ENCODE data around the gene LRCH3.

The LRCH3 gene

DNA sequence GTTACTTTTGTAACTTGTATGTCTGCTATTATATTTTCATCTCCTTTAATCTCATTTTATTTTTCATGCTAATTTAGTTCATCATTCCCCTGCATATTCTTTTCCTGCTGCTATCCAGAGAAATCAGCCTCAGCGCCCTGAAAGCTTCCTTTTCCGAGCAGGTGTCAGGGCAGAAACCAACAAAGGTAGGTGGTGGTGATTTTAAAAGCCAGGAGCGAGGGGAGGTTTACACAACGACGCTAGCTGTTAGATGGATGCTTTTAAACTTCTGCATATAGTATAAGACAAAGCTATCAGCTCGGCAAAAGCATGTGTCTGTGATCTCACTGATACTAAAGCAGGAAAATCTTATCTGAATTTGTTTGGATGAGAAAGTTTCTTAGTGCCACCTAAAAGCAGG, 75.0 kb downstream of the LRCH3 start:
- TF ChIP-seq, protein P1, sequence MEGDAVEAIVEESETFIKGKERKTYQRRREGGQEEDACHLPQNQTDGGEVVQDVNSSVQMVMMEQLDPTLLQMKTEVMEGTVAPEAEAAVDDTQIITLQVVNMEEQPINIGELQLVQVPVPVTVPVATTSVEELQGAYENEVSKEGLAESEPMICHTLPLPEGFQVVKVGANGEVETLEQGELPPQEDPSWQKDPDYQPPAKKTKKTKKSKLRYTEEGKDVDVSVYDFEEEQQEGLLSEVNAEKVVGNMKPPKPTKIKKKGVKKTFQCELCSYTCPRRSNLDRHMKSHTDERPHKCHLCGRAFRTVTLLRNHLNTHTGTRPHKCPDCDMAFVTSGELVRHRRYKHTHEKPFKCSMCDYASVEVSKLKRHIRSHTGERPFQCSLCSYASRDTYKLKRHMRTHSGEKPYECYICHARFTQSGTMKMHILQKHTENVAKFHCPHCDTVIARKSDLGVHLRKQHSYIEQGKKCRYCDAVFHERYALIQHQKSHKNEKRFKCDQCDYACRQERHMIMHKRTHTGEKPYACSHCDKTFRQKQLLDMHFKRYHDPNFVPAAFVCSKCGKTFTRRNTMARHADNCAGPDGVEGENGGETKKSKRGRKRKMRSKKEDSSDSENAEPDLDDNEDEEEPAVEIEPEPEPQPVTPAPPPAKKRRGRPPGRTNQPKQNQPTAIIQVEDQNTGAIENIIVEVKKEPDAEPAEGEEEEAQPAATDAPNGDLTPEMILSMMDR (conservative IDR thresholded peaks at IDR 0.05; ENCODE audit: low read depth, low read length) = no peak

DNA sequence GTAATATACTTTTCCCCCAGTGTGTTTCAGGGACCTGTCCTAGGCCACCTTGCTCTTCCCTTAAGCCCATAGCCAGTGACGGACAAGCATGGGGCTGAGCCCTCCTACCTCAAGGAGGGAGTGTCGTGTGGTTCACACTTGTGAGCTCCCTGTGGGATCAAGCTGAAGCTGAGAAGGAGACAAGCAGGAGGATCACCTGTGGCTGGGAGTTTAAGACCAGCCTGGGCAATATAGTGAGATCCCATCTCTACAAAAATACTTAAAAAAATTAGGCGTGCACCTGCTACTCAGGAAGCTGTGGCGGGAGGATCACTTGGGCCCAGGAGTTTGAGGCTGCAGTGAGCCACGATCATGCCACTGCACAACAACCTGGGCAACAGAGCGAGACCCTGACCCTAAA, 82.3 kb downstream of the LRCH3 start:
- DNase-seq (ENCODE audit: low read depth) = no peak
- TF ChIP-seq, protein P1 (conservative IDR thresholded peaks at IDR 0.05; ENCODE audit: low read depth, low read length) = no peak

More for the DNA sequence above, 75.0 kb downstream of the LRCH3 start:
- DNase-seq (ENCODE audit: low read depth) = no peak
- no peak overlapping the region for H3K4me3 ChIP-seq (ENCODE audit: low read depth, low read length)

DNA sequence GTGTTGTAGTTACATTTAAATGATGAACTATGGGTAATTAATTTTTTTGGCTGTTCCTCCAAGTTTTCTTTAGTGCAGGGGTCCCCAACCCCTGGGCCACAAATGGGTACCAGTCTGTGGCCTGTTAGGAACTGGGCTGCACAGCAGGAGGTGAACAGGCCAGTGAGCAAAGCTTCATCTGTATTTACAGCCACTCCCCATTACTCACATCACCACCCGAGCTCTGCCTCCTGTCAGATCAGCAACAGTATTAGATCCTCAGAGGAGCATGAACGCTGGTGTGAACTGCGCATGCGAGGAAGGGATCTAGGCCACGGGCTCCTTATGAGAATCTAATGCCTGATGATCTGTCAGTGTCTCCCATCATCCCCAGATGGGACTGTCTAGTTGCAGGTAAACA, 83.0 kb downstream of the LRCH3 start:
- TF ChIP-seq, protein P1 (conservative IDR thresholded peaks at IDR 0.05; ENCODE audit: low read depth, low read length) = no peak
- DNase-seq (ENCODE audit: low read depth) = peak; percentile 58
- H3K4me3 ChIP-seq (ENCODE audit: low read depth, low read length) = no peak overlapping the region

More for the DNA sequence above, 82.3 kb downstream of the LRCH3 start:
- no peak overlapping the region for H3K4me3 ChIP-seq (ENCODE audit: low read depth, low read length)

DNA sequence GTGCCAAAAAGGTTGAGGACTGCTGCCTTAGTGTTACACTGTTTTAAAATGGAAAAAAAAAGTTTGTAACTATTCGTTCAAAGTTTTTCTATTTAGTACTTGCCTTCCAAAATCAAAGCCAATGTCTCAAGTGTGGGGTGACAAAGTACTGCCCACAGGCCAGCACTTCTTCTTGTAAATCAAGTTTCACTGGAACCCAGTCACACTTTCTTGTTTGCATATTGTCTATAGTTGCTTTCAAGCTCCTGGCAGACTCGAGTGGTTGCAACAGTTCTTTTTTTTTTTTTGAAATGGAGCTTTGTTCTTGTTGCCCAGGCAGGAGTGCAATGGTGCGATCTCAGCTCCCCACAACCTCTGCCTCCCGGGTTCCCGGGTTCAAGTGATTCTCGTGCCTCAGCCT, 83.6 kb downstream of the LRCH3 start:
- TF ChIP-seq, protein P1 (conservative IDR thresholded peaks at IDR 0.05; ENCODE audit: low read depth, low read length) = no peak
- no peak overlapping the region for H3K4me3 ChIP-seq (ENCODE audit: low read depth, low read length)
- DNase-seq (ENCODE audit: low read depth) = no peak

DNA sequence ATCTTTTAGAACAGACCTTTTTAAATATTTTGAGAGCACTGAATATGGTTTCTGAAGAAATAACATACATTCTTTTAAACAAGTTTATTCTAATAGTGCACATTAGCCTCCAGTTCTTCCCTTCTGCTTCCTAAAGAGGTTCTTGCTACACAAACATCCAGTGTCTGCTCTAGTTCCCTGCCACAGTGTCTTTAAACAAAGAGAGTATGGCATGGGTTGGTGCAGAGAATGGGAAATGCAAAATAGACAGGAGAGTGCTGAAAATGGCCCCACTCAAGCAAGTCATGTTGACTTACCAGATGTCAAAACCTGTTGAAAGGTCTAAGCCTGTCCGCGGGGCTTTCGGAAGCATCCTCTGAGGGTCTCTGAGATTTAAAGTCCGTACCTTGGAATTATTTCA, 86.8 kb downstream of the LRCH3 start:
- DNase-seq (ENCODE audit: low read depth) = no peak
- TF ChIP-seq, protein P1 (conservative IDR thresholded peaks at IDR 0.05; ENCODE audit: low read depth, low read length) = no peak
- H3K4me3 ChIP-seq (ENCODE audit: low read depth, low read length) = no peak overlapping the region

DNA sequence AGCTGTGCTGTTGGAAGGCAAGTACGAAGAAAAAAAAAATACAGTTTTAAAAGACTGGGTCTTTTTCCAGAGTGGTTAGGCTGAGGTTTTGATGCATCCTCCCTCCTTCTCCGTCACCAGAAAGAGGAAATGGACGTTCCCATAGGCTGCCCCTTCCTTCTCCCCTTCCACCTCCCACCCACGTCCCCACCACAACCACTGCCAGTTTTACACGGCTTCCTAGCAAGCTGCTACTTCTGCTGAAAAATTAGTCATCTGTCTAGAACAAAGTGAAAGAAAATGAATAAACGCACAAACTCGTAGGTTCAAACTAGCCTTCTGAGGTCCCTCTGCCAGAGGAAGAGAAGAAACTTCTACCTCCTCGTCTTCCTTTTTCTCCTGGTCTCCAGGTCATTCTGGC, 87.4 kb downstream of the LRCH3 start:
- TF ChIP-seq, protein P1 (conservative IDR thresholded peaks at IDR 0.05; ENCODE audit: low read depth, low read length) = no peak
- no peak for DNase-seq (ENCODE audit: low read depth)
- H3K4me3 ChIP-seq (ENCODE audit: low read depth, low read length) = no peak overlapping the region

DNA sequence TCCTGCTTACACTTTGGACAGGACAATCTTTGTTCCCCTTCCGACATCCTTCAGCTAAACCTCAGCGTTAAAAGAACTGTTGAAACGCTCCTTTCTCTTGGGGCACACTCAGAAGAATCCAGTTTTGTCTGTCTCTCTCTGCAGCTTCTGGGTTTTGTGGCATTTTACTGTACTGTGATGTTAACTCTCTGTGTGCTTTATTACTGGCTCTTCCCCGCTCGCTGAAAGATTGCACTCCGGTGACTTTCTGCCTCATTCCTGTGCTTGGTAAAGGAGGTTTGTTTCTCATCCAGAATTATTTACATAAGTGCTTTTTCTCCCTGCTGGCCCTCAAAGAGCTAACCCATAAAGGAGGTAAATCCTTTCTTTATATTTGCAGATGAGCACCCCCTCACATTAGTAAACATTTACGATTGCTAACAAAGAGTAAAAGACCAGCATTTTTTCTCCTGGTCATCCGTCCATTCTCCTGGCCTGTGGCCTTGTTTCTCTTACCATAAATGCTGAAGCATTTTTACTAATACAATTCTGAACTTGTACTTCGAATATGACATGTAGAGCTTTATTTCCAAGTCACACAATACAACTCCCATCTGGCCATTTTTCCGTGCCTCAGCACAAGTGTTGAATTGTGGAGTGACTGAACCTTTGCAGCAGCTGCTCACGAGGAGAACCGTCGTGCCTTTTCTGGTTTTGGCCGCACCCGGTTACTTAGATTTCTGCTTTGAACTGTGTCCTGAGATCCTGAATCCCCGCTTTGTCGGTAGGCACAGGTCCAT, 89.6 kb downstream of the LRCH3 start:
- DNase-seq (ENCODE audit: low read depth) = no peak
- TF ChIP-seq, protein P1 (conservative IDR thresholded peaks at IDR 0.05; ENCODE audit: low read depth, low read length) = no peak
- H3K4me3 ChIP-seq (ENCODE audit: low read depth, low read length) = no peak overlapping the region

All from choroid plexus epithelial cell (primary cell).